ENCODE measurements around the gene KLF16. TPM values are rescaled to one million over a fixed set of nuclear protein-coding genes. Genes with fewer than 3 reads are reported as not detected.

The KLF16 gene
- total RNA-seq, 2 experiments from 2014 or later: 83.8 to 89.2 TPM

GRCh38 chr19:1804858-1805257 is 58.5 kb downstream of the KLF16 start:
- H3K27me3 Mint-ChIP-seq: no peaks in the 10 kb centered on the region
- H3K36me3 Mint-ChIP-seq (ENCODE audit: low read depth): no peaks in the 10 kb centered on the region
- H3K9me3 Mint-ChIP-seq: no peaks in the 10 kb centered on the region
- ATAC-seq (ENCODE audit: poor library complexity) (no peak), DNase-seq (no peak)
- no peak for TF ChIP-seq CTCF (IDR thresholded peaks at IDR 0.05)
- H3K4me1 Mint-ChIP-seq (ENCODE audit: low read depth): no peaks in the 10 kb centered on the region
- H3K9me3 ChIP-seq (ENCODE audit: control insufficient read depth in 1 of 2, insufficient read depth in 1 of 2, low read length in 2 of 2): no peaks in the 10 kb centered on the region
- no peaks in the 10 kb centered on the region for H3K27me3 ChIP-seq (ENCODE audit: control insufficient read depth in 1 of 2, insufficient read depth in 2 of 2, low read length in 2 of 2)
- no peaks in the 10 kb centered on the region for H3K4me1 ChIP-seq (ENCODE audit: insufficient read depth, low read length)
- no peak overlapping the region for H3K4me3 ChIP-seq (ENCODE audit: low read length)
- H3K36me3 ChIP-seq (ENCODE audit: insufficient read depth, low read length): peaks cover 2% of the 10 kb centered on the region
- ChIA-PET POLR2A (no interaction called here), CTCF (no interaction called here)
- H3K27ac Mint-ChIP-seq: no peak overlapping the region
- no peak overlapping the region for H3K27ac ChIP-seq (ENCODE audit: low read depth in 1 of 2, low read length in 2 of 2)
- intact Hi-C loops (cut with DNase I, micrococcal nuclease): no loop called here
- H3K4me3 Mint-ChIP-seq: no peak overlapping the region

Small RNA genes lying within 50 kb of the gene (microRNA-seq; reads per million reads assigned to microRNA genes)
- gene MIR1909 (ENCODE audit: borderline microRNAs expressed, borderline replicate concordance): not detected

Other genes starting within 250 kb of the KLF16 start
- gene TCF3, start 211.0 kb downstream of the KLF16 start, total RNA-seq: 10 to 100 TPM; 51.2 to 52.2 TPM
- not detected for gene ONECUT3, start 110.1 kb downstream of the KLF16 start, total RNA-seq
- gene ATP8B3, start 51.3 kb downstream of the KLF16 start, total RNA-seq: 1 to 10 TPM; 2.5 to 3.2 TPM
- 100 to 1,000 TPM; 106 to 114 TPM for gene REXO1, start 15.1 kb downstream of the KLF16 start, total RNA-seq
- gene ABHD17A, start 21.9 kb upstream of the KLF16 start, total RNA-seq: 100 to 1,000 TPM; 156 to 172 TPM
- gene ADAT3, start 41.8 kb upstream of the KLF16 start, total RNA-seq: 1 to 10 TPM; 7.9 to 8.2 TPM
- gene SCAMP4, start 41.8 kb upstream of the KLF16 start, total RNA-seq: 10 to 100 TPM; 12.7 to 15.4 TPM
- gene CSNK1G2, start 77.6 kb upstream of the KLF16 start, total RNA-seq: 100 to 1,000 TPM; 122 to 127 TPM
- gene BTBD2, start 152.1 kb upstream of the KLF16 start, total RNA-seq: 10 to 100 TPM; 44.4 to 44.9 TPM
- gene MKNK2, start 187.7 kb upstream of the KLF16 start, total RNA-seq: 100 to 1,000 TPM; 325 to 347 TPM
- gene MOB3A, start 232.7 kb upstream of the KLF16 start, total RNA-seq: 10 to 100 TPM; 96.4 to 97.3 TPM
- gene IZUMO4, start 233.3 kb upstream of the KLF16 start, total RNA-seq: 10 to 100 TPM; 17.4 to 17.9 TPM